Ovary (tissue), 9 donors: ENCODE measurements around the gene HNRNPA2B1. TPM values are rescaled to one million over a fixed set of nuclear protein-coding genes. Genes with fewer than 3 reads are reported as not detected.

ENCODE experiments used
- DNase-seq, 5 donors: peaks; one replicate each; pipeline ENCODE4 v3.0.0-alpha.2; 2019 to 2020
- H3K27ac ChIP-seq, 2 donors: fragments of 200-600 bp; one replicate each; pipeline versions ENCODE4 v1.5.1 to v1.8.0; 2019 to 2022
- H3K27me3 ChIP-seq: fragments of 200-600 bp; one replicate; pipeline ENCODE4 v1.8.0; 2022
- H3K36me3 ChIP-seq: fragments of 200-600 bp; sonication (generic); one replicate; pipeline ENCODE4 v1.5.1; 2019
- H3K4me1 ChIP-seq: one replicate; pipeline ENCODE4 v1.8.1; 2013; ENCODE audit warnings: mild to moderate bottlenecking, moderate library complexity; ENCODE audit not compliant: insufficient read depth
- H3K4me3 ChIP-seq: fragments of 200-600 bp; sonication (generic); one replicate; pipeline ENCODE4 v1.5.1; 2017
- H3K9me3 ChIP-seq, 2 donors: fragments of 200-600 bp in 1 of 2; sonication (generic) in 1 of 2; one replicate each; pipeline versions ENCODE4 v1.5.1 to v1.8.1; 2013 to 2019; ENCODE audit warnings: mild to moderate bottlenecking in 1 of 2, moderate library complexity in 1 of 2
- CTCF ChIP-seq, 3 donors: fragments of 450-650 bp in 2 of 3; fragments of 200-600 bp in 1 of 3; IDR thresholded peaks; one replicate each; pipeline versions ENCODE4 v1.5.1 to v1.8.0; 2016 to 2022; ENCODE audit warnings: antibody characterized with exemption in 3 of 3, mild to moderate bottlenecking in 1 of 3
- EP300 ChIP-seq: sonication (generic); formaldehyde crosslinking; IDR thresholded peaks from one replicate; pipeline ENCODE4 v1.6.1; 2017; ENCODE audit warnings: antibody characterized with exemption
- POLR2A ChIP-seq: fragments of 450-650 bp; IDR thresholded peaks from one replicate; pipeline ENCODE4 v1.6.1; 2017; ENCODE audit warnings: antibody characterized with exemption, mild to moderate bottlenecking, moderate library complexity
- WGBS, 3 donors: extraction: QIAGEN DNeasy Blood & Tissue Kit in 1 of 3; methylation state at CpG; one replicate each; pipeline versions ENCODE4 v1.1.5 to v1.1.7; 2013 to 2017; 5-methylcytosine and 5-hydroxymethylcytosine counted together
- intact Hi-C, 4 donors: fragments of 100-400 bp; cut with DNase I; formaldehyde crosslinking; loops; one replicate each; pipeline versions ENCODE4 v1.11.0 to v1.15.1; 2022 to 2023
- polyA plus RNA-seq, 2 donors: library from polyadenylated mRNA; stranded (reverse); fragments of 200-250 nt in 1 of 2; fragments of 350-450 nt in 1 of 2; fragmentation: Illumina TruSeq in 1 of 2; extraction: RNeasy Lipid Tissue Mini Kit (QIAGEN cat#74804) in 1 of 2; gene quantifications; one replicate each; pipeline ENCODE4 v1.2.3, GENCODE V29; 2013 to 2014
- total RNA-seq, 7 donors: library from RNA; depleted of rRNA in 2 of 7; stranded (reverse); fragments of >200 nt in 2 of 7; fragmentation: NEBNext Ultra II Directional in 3 of 7; extraction: Animal tissue kit (Norgen Biotek cat#: 25700) in 3 of 7; gene quantifications; one replicate each; pipeline versions ENCODE4 v1.1.0 to v1.2.4, GENCODE V29; 2016 to 2023
- donor health status: DM: no; HTN: no; CAD: no; lungs with moderate emphysema.
- donor health status: DM: no; HTN: no; CAD: no.
- donor health status: Bipolar disorder and iron deficiency.
- donor health status: DM: yes; HTN: yes; CAD: no.
- donor health status: DM: no; HTN: no; CAD: no.
- donor health status: DM: yes; HTN: yes; CAD: no.

HNRNPA2B1 gene
- total and polyA plus RNA-seq, 9 donors, result 236 to 659 (median 413) TPM

DNA sequence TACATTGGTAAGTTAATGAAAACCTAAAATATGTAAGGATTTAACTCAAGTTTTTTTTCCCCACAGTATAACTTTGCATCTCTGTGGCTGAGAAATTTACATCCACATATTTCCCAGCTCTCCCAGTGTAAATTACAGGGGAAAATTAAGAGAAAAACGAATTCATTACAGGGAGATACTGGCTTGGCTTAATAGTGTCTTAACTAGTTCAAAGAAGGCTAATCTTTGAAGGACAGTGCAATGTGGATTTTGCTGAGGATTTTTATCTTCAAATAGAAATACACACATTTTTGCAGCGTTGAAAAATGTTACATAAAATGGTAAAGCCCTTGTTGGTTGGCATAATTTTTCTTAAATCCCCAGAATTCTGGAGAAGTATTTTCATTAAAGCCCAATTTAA is 2.5 kb upstream of the HNRNPA2B1 start:
- Histone ChIP-seq H3K27ac (no peak overlapping the region), H3K9me3 (no peaks in the 10 kb centered on the region), H3K36me3 (no peaks in the 10 kb centered on the region), H3K4me1 (peaks cover 1% of the 10 kb centered on the region), H3K4me3 (peak overlapping the region; percentile 97), H3K27me3 (no peaks in the 10 kb centered on the region)
- intact Hi-C loops, result loop anchor here in 2 of 4 donors (5.0 to 10.0 kb wide), 3 partner anchors 251 to 952 kb away; partner anchors contain the start of genes HOXA3 (in 1 of the 2) and HOXA7 (in 1 of the 2)
- TF ChIP-seq EP300, result no peak
- no peak for TF ChIP-seq CTCF (IDR thresholded peaks at IDR 0.05)
- WGBS, 3 donors, result 3 to 9% (median 4%) methylated on average over 2 of the region's 2 CpGs
- DNase-seq, result no peak

- peak; percentile 64 to 83 (median 81) for DNase-seq
- Histone ChIP-seq H3K27me3 (no peaks in the 10 kb centered on the region), H3K4me1 (peaks cover 1% of the 10 kb centered on the region), H3K9me3 (no peaks in the 10 kb centered on the region), H3K36me3 (no peaks in the 10 kb centered on the region), H3K4me3 (peak overlapping the region; percentile 97), H3K27ac (peak overlapping the region; percentile 98 to 100)
- TF ChIP-seq CTCF (IDR thresholded peaks at IDR 0.05) (no peak), POLR2A (peak; percentile 6), EP300 (no peak)
- intact Hi-C loops, result loop anchor here in 2 of 4 donors (5.0 to 10.0 kb wide), 3 partner anchors 250 to 952 kb away; partner anchors contain the start of genes HOXA3 (in 1 of the 2) and HOXA7 (in 1 of the 2)
- WGBS, 3 donors, result 0 to 1% (median 1%) methylated on average over 31 to 65 of the region's 68 CpGs
Observed at GRCh38 chr7:26202019-26202990, 1.8 kb upstream of the HNRNPA2B1 start.

DNA sequence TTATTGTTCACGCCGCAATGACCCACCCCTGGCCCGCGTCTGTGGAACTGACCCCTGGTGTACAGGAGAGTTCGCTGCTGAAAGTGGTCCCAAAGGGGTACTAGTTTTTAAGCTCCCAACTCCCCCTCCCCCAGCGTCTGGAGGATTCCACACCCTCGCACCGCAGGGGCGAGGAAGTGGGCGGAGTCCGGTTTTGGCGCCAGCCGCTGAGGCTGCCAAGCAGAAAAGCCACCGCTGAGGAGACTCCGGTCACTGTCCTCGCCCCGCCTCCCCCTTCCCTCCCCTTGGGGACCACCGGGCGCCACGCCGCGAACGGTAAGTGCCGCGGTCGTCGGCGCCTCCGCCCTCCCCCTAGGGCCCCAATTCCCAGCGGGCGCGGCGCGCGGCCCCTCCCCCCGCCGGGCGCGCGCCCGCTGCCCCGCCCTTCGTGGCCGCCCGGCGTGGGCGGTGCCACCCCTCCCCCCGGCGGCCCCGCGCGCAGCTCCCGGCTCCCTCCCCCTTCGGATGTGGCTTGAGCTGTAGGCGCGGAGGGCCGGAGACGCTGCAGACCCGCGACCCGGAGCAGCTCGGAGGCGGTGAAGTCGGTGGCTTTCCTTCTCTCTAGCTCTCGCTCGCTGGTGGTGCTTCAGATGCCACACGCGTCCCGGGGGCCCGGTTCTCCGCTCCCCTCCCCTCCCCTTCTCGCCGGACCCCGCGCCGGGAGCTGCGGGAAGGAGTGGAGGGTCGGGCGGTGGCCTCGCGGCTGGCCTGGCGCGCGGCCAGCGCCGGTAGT is 887 bp upstream of the HNRNPA2B1 start, which contains the start of gene CBX3:
Gene CBX3, plus strand, starts transcription at position 499 of the 772 bp plus-strand sequence. CDS start 1,254 bp downstream, outside the sequence.
- H3K36me3 ChIP-seq, result no peaks in the 10 kb centered on the region
- peaks cover 2% of the 10 kb centered on the region for H3K4me1 ChIP-seq
- DNase-seq, result peak; percentile 88 to 94 (median 92)
- H3K9me3 ChIP-seq, result no peaks in the 10 kb centered on the region
- no peak for TF ChIP-seq EP300
- peak in 1 of 3 donors; percentile 1 for TF ChIP-seq CTCF (IDR thresholded peaks at IDR 0.05)
- TF ChIP-seq POLR2A, result peak; percentile 61
- no peaks in the 10 kb centered on the region for H3K27me3 ChIP-seq
- 1 to 5% (median 1%) methylated on average over 40 to 86 of the region's 86 CpGs for WGBS, 3 donors
- H3K27ac ChIP-seq, result peak within 1 kb of the TSS; percentile 98 to 100
- peak within 1 kb of the TSS; percentile 97 for H3K4me3 ChIP-seq
- intact Hi-C loops, result loop anchor here in 2 of 4 donors (5.0 to 10.0 kb wide), 3 partner anchors 249 to 953 kb away; partner anchors contain the start of genes HOXA3 (in 1 of the 2) and HOXA7 (in 1 of the 2)

- TF ChIP-seq CTCF (IDR thresholded peaks at IDR 0.05), result peak in 1 of 3 donors; percentile 14
- no peak for TF ChIP-seq POLR2A
- no peak for TF ChIP-seq EP300
- H3K27ac ChIP-seq, result peak overlapping the region; percentile 98 to 100
- no peaks in the 10 kb centered on the region for H3K36me3 ChIP-seq
- H3K4me3 ChIP-seq, result peak overlapping the region; percentile 97
- WGBS, 3 donors, result 0 to 1% (median 1%) methylated on average over 29 of the region's 29 CpGs
- intact Hi-C loops, result loop anchor here in 2 of 4 donors (5.0 to 10.0 kb wide), 3 partner anchors 248 to 955 kb away; partner anchors contain the start of genes HOXA3 (in 1 of the 2) and HOXA7 (in 1 of the 2)
- peak; percentile 74 to 84 (median 80) for DNase-seq
- H3K4me1 ChIP-seq, result peaks cover 3% of the 10 kb centered on the region
- H3K27me3 ChIP-seq, result no peaks in the 10 kb centered on the region
- no peaks in the 10 kb centered on the region for H3K9me3 ChIP-seq
Observed at GRCh38 chr7:26200038-26200443, 505 bp downstream of the HNRNPA2B1 start.
